Left hindlimb (tissue), 1 donor: ENCODE results near the gene PCDHA7.
"Not testable (repeated sequence)": the region's sequence is repeated elsewhere in the genome, so short reads cannot be mapped to it uniquely, and the experiment has no call there.

Experiments
- DNase-seq: peaks from one replicate; pipeline ENCODE4 v3.0.0-alpha.2; 2018

PCDHA7 gene

DNA sequence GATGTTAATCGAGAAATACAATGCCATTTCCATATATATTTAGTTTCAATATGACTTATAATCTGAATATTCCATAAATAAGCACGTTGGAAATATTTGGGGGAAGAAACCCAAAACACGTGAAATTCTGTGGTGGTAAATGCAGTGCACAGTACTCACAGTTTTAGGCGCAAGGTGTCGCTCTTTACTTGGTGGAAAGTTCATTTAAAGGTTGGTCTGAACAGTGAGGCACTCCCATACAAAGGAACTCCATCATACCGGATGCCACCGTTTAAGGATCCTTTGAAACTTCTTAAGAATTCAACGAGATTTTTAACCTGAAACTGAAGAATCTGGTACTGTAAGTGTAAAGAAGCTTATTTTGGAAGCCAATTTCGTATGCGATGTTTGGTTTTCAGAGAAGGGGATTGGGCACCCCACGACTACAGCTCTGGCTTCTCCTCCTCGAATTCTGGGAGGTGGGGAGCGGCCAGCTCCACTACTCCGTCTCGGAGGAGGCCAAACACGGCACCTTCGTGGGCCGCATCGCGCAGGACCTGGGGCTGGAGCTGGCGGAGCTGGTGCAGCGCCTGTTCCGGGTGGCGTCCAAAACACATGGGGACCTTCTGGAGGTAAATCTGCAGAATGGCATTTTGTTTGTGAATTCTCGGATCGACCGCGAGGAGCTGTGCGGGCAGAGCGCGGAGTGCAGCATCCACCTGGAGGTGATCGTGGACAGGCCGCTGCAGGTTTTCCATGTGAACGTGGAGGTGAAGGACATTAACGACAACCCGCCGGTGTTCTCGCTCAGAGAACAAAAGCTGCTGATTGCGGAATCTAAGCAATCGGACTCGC lies 34.9 kb downstream of the PCDHA7 start, which contains the start of gene PCDHA11:
PCDHA11 (plus strand) TSS at position 237 of the 834 bp plus-strand sequence; CDS start at position 384, 147 bp downstream.
- no peak for DNase-seq

DNA sequence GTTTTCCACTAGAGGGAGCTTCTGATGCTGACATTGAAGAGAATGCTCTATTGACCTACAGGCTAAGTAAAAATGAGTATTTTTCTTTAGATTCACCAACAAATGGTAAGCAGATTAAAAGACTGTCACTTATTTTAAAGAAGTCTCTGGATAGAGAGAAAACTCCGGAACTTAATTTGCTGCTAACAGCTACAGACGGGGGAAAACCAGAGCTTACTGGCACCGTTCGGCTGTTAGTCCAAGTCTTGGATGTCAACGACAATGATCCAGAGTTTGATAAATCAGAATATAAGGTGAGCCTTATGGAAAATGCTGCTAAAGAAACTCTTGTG lies 35.5 kb downstream of the PCDHA7 start:
- DNase-seq, result no peak

- no peak for DNase-seq
Observed at GRCh38 chr5:140870221-140871201, 36.4 kb downstream of the PCDHA7 start.

DNA sequence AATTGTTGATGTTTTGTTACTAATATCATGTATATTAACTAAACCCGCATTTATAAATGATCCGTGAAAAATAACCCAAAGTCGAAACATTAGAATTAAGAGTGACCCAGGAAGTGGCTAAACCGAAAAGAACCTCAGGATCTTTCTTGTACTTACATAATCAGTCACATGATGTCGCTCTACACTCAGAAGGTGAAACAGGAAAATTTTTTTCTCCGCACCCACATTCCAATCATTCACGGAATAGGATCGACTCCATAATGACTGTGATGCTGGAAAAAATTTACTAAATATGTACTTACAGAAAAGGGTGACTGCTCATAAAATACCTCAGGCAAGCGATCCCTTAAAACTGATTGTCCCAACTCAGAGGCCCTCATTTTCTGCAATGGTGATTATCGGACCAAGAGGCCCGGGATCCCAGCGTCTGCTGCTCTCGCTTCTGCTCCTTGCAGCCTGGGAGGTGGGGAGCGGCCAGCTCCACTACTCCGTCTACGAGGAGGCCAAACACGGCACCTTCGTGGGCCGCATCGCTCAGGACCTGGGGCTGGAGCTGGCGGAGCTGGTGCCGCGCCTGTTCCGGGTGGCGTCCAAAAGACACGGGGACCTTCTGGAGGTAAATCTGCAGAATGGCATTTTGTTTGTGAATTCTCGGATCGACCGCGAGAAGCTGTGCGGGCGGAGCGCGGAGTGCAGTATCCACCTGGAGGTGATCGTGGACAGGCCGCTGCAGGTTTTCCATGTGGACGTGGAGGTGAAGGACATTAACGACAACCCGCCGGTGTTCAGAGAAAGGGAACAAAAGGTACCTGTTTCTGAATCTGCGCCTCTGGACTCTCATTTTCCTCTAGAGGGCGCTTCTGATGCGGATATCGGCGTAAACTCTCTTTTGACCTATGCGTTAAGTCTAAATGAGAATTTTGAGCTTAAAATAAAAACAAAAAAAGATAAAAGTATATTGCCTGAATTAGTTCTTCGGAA lies 41.3 kb downstream of the PCDHA7 start, which contains the start of gene PCDHA12:
PCDHA12 (plus strand) TSS at position 224 of the 981 bp plus-strand sequence; CDS start at position 389, 165 bp downstream.
- no peak for DNase-seq

GRCh38 chr5:140876541-140877261 lies 42.6 kb downstream of the PCDHA7 start:
- not testable (repeated sequence) for DNase-seq

- DNase-seq, result no peak
Observed at GRCh38 chr5:140877262-140877581, 43.2 kb downstream of the PCDHA7 start.

DNA sequence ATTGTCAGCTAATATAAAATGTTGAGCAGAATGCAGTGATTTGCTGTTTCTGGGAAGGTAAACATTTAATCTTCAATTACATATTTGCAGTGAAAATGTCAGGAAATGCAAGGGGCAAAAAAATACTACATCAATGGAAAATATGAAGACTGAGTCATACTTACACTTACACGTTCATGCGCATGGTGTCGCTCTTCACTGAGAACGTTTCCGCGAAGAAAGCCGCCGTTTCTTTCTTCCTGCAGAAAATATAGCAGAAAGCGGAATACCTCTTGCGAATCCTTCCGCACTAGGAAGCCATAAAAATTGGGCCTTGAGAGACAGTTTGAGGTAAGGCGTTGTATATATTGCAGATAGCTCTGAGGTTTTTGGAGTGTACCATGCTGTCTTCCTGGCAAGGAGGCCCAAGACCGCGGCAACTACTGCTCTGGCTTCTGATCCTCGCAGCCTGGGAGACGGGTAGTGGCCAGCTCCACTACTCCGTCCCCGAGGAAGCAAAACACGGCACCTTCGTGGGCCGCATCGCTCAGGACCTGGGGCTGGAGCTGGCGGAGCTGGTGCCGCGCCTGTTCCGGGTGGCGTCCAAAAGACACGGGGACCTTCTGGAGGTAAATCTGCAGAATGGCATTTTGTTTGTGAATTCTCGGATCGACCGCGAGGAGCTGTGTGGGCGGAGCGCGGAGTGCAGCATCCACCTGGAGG lies 48.0 kb downstream of the PCDHA7 start, which contains the start of gene PCDHA13:
PCDHA13 (plus strand) TSS at position 236 of the 702 bp plus-strand sequence; CDS start at position 381, 145 bp downstream.
- DNase-seq, result no peak

GRCh38 chr5:140882591-140882899 lies 48.5 kb downstream of the PCDHA7 start:
- DNase-seq, result no peak

GRCh38 chr5:140883373-140883772 lies 49.3 kb downstream of the PCDHA7 start:
- DNase-seq, result no peak

GRCh38 chr5:140883927-140884697 lies 50.0 kb downstream of the PCDHA7 start:
- no peak for DNase-seq
